Measurements from ENCODE around the gene FAH. TPM values are rescaled to one million over a fixed set of nuclear protein-coding genes. Genes with fewer than 3 reads are reported as not detected.

Gene FAH
- total and polyA plus RNA-seq, 9 of the 15 experiments (the other 6 are each of a cell fraction or from before 2014, with no cell fraction given), result 66.8 to 310 (median 103) TPM

DNA sequence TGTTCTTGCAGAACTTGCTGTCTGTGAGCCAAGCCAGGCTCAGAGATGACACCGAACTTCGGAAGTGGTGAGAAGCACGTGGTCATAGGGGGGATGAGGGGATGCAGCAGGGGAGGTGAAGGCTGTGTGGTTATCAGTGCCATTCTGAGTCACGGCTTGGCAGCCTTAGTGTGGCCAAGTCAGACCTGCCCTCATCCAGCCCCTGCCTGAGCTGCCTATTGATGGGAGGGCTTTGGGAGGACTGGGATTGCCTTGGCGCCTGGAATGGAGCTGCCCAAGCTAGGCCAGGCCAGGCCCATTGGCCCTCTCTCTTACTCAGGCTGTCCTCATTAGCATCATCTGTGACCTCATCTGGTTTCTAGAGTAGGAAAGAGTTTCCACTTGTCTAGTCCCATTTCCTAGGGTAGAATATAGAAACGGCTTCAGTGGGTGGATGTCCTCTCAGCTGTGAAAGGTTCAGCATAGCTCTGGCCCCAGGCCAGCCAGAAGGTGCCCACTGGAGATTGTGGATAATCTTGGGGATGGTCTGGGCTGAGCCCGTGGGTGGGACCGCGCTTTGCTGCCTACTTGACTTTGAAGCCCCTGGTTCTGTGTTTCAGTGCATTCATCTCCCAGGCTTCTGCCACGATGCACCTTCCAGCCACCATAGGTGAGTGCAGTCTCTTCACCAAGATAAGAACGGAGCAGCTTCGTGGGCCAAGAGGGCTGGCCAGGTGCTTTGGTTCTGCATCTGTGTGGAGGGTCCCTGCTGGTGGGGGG is 7.2 kb downstream of the FAH start (continued):
- TF ChIP-seq, protein P1, sequence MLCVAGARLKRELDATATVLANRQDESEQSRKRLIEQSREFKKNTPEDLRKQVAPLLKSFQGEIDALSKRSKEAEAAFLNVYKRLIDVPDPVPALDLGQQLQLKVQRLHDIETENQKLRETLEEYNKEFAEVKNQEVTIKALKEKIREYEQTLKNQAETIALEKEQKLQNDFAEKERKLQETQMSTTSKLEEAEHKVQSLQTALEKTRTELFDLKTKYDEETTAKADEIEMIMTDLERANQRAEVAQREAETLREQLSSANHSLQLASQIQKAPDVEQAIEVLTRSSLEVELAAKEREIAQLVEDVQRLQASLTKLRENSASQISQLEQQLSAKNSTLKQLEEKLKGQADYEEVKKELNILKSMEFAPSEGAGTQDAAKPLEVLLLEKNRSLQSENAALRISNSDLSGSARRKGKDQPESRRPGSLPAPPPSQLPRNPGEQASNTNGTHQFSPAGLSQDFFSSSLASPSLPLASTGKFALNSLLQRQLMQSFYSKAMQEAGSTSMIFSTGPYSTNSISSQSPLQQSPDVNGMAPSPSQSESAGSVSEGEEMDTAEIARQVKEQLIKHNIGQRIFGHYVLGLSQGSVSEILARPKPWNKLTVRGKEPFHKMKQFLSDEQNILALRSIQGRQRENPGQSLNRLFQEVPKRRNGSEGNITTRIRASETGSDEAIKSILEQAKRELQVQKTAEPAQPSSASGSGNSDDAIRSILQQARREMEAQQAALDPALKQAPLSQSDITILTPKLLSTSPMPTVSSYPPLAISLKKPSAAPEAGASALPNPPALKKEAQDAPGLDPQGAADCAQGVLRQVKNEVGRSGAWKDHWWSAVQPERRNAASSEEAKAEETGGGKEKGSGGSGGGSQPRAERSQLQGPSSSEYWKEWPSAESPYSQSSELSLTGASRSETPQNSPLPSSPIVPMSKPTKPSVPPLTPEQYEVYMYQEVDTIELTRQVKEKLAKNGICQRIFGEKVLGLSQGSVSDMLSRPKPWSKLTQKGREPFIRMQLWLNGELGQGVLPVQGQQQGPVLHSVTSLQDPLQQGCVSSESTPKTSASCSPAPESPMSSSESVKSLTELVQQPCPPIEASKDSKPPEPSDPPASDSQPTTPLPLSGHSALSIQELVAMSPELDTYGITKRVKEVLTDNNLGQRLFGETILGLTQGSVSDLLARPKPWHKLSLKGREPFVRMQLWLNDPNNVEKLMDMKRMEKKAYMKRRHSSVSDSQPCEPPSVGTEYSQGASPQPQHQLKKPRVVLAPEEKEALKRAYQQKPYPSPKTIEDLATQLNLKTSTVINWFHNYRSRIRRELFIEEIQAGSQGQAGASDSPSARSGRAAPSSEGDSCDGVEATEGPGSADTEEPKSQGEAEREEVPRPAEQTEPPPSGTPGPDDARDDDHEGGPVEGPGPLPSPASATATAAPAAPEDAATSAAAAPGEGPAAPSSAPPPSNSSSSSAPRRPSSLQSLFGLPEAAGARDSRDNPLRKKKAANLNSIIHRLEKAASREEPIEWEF (CRISPR knock-in tag; IDR thresholded peaks at IDR 0.05), result no peak
- TF ChIP-seq ZNF23 (CRISPR knock-in tag; IDR thresholded peaks at IDR 0.05) (no peak), DMBX1 (CRISPR knock-in tag; IDR thresholded peaks at IDR 0.05; ENCODE audit: borderline replicate concordance) (0 out of 2 replicates have a peak, but pooled peaks have one; percentile 11), CBX3 (IDR thresholded peaks at IDR 0.05; ENCODE audit: borderline replicate concordance in 1 of 2, low read length in 2 of 2) (no peak), RBM22 (IDR thresholded peaks at IDR 0.05; ENCODE audit: low read depth, low read length, poor library complexity, severe bottlenecking) (no peak), FOXP1 (CRISPR knock-in tag; IDR thresholded peaks at IDR 0.05) (no peak), GTF2E2 (tag; IDR thresholded peaks at IDR 0.05) (no peak), MYNN (IDR thresholded peaks at IDR 0.05) (no peak), MYNN (CRISPR knock-in tag; IDR thresholded peaks at IDR 0.05) (no peak), ZC3H11A (IDR thresholded peaks at IDR 0.05; ENCODE audit: low read depth, low read length) (no peak), CEBPB (tag; IDR thresholded peaks at IDR 0.05) (no peak), SMC3 (conservative IDR thresholded peaks at IDR 0.05; ENCODE audit: insufficient read depth, low read depth, low read length) (no peak), MCM7 (IDR thresholded peaks at IDR 0.05) (no peak)
- TF ChIP-seq, protein P2, sequence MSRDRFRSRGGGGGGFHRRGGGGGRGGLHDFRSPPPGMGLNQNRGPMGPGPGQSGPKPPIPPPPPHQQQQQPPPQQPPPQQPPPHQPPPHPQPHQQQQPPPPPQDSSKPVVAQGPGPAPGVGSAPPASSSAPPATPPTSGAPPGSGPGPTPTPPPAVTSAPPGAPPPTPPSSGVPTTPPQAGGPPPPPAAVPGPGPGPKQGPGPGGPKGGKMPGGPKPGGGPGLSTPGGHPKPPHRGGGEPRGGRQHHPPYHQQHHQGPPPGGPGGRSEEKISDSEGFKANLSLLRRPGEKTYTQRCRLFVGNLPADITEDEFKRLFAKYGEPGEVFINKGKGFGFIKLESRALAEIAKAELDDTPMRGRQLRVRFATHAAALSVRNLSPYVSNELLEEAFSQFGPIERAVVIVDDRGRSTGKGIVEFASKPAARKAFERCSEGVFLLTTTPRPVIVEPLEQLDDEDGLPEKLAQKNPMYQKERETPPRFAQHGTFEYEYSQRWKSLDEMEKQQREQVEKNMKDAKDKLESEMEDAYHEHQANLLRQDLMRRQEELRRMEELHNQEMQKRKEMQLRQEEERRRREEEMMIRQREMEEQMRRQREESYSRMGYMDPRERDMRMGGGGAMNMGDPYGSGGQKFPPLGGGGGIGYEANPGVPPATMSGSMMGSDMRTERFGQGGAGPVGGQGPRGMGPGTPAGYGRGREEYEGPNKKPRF (IDR thresholded peaks at IDR 0.05; ENCODE audit: low read depth, low read length), result no peak
- TF ChIP-seq, protein P3, sequence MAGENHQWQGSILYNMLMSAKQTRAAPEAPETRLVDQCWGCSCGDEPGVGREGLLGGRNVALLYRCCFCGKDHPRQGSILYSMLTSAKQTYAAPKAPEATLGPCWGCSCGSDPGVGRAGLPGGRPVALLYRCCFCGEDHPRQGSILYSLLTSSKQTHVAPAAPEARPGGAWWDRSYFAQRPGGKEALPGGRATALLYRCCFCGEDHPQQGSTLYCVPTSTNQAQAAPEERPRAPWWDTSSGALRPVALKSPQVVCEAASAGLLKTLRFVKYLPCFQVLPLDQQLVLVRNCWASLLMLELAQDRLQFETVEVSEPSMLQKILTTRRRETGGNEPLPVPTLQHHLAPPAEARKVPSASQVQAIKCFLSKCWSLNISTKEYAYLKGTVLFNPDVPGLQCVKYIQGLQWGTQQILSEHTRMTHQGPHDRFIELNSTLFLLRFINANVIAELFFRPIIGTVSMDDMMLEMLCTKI (IDR thresholded peaks at IDR 0.05; ENCODE audit: partially characterized antibody), result no peak
- TF ChIP-seq, protein P4, sequence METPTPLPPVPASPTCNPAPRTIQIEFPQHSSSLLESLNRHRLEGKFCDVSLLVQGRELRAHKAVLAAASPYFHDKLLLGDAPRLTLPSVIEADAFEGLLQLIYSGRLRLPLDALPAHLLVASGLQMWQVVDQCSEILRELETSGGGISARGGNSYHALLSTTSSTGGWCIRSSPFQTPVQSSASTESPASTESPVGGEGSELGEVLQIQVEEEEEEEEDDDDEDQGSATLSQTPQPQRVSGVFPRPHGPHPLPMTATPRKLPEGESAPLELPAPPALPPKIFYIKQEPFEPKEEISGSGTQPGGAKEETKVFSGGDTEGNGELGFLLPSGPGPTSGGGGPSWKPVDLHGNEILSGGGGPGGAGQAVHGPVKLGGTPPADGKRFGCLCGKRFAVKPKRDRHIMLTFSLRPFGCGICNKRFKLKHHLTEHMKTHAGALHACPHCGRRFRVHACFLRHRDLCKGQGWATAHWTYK (CRISPR knock-in tag; IDR thresholded peaks at IDR 0.05), result no peak

Measured in K562 (cell line).